Keratinocyte (primary cell): ENCODE results near the gene CCDC70. TPM values are rescaled to one million over a fixed set of nuclear protein-coding genes. Genes with fewer than 3 reads are reported as not detected.

ENCODE experiments used
- DNase-seq: peaks from one replicate; pipeline ENCODE4 v3.0.0-alpha.2; 2011; ENCODE audit warnings: low read depth, missing footprints, low spot score
- FAIRE-seq: peaks from 2 replicates; lab custom pipeline; 2011; peaks lifted over from hg19 to GRCh38; lab: Jason Lieb, UNC
- H2AFZ ChIP-seq: 2 replicates; pipeline ENCODE4 v1.6.0; 2012; ENCODE audit warnings: low read length, control low read depth, inconsistent platforms; ENCODE audit not compliant: control insufficient read depth
- H3K27ac ChIP-seq: 2 replicates; pipeline ENCODE4 v1.5.1; 2011; ENCODE audit warnings: low read length; ENCODE audit not compliant: control insufficient read depth, insufficient read depth
- H3K27me3 ChIP-seq: 3 replicates; pipeline ENCODE4 v1.6.0; 2011; ENCODE audit warnings: low read length; ENCODE audit not compliant: control insufficient read depth, insufficient read depth; ENCODE audit errors: extremely low read depth
- H3K36me3 ChIP-seq, 2 experiments: 2 replicates in 1 of 2; 3 replicates in 1 of 2; pipeline ENCODE4 v1.5.1; 2011; ENCODE audit warnings: low read length in 2 of 2, mild to moderate bottlenecking in 1 of 2; ENCODE audit not compliant: control insufficient read depth in 2 of 2, insufficient read depth in 2 of 2; ENCODE audit errors: extremely low read depth in 1 of 2
- H3K4me1 ChIP-seq: 3 replicates; pipeline ENCODE4 v1.5.1; 2011; ENCODE audit warnings: low read length; ENCODE audit not compliant: control insufficient read depth, insufficient read depth; ENCODE audit errors: extremely low read depth
- H3K4me2 ChIP-seq: 3 replicates; pipeline ENCODE4 v1.6.0; 2011; ENCODE audit warnings: low read depth, low read length; ENCODE audit not compliant: control insufficient read depth, insufficient read depth; ENCODE audit errors: extremely low read depth
- H3K4me3 ChIP-seq, 3 experiments: fragments of 200-600 bp in 1 of 3; sonication (generic) in 1 of 3; 2 replicates in 2 of 3; 3 replicates in 1 of 3; pipeline ENCODE4 v1.5.1; 2011 to 2016; ENCODE audit warnings: low read length in 3 of 3, mild to moderate bottlenecking in 3 of 3, control low read depth in 2 of 3, inconsistent platforms in 1 of 3, low read depth in 1 of 3, mixed read lengths in 1 of 3, mixed run types in 1 of 3, moderate library complexity in 1 of 3; ENCODE audit not compliant: control insufficient read depth in 2 of 3, insufficient read depth in 2 of 3; ENCODE audit errors: extremely low read depth in 1 of 3
- H3K79me2 ChIP-seq: 2 replicates; pipeline ENCODE4 v1.6.0; 2012; ENCODE audit warnings: low read length; ENCODE audit not compliant: control insufficient read depth, insufficient read depth
- H3K9ac ChIP-seq: 3 replicates; pipeline ENCODE4 v1.6.0; 2011; ENCODE audit warnings: low read length; ENCODE audit not compliant: control insufficient read depth, insufficient read depth; ENCODE audit errors: extremely low read depth
- H3K9me1 ChIP-seq: 3 replicates; pipeline ENCODE4 v1.6.0; 2011; ENCODE audit warnings: low read length; ENCODE audit not compliant: control insufficient read depth, insufficient read depth; ENCODE audit errors: extremely low read depth
- H3K9me3 ChIP-seq: 2 replicates; pipeline ENCODE4 v1.5.1; 2012; ENCODE audit warnings: low read depth, low read length; ENCODE audit not compliant: control insufficient read depth
- H4K20me1 ChIP-seq: 3 replicates; pipeline ENCODE4 v1.6.0; 2011; ENCODE audit warnings: low read length; ENCODE audit not compliant: control insufficient read depth, insufficient read depth; ENCODE audit errors: extremely low read depth
- CTCF ChIP-seq, 3 experiments: IDR thresholded peaks in 1 of 3; conservative IDR thresholded peaks in 1 of 3; optimal IDR thresholded peaks in 1 of 3; 2 replicates in 2 of 3; 3 replicates in 1 of 3; pipeline versions ENCODE3 to v1.5.1; 2011; ENCODE audit warnings: low read length in 3 of 3, mild to moderate bottlenecking in 3 of 3, moderate library complexity in 2 of 3, control low read depth in 1 of 3, inconsistent platforms in 1 of 3; ENCODE audit not compliant: insufficient read depth in 2 of 3; ENCODE audit errors: extremely low read depth in 1 of 3
- EZH2 ChIP-seq: IDR thresholded peaks from one replicate; pipeline ENCODE4 v1.6.1; 2012; ENCODE audit warnings: inconsistent platforms, mild to moderate bottlenecking, low read length, moderate library complexity
- dilution Hi-C: fragments of 300-500 bp; cut with MboI; formaldehyde crosslinking; loops from one replicate; pipeline ENCODE4 v1.7.0; 2020; ENCODE audit warnings: low sequenced_read_pairs; ENCODE audit not compliant: extremely low pct_ligation_motif_present
- polyA plus RNA-seq, 5 experiments: library from polyadenylated mRNA; depleted of rRNA in 3 of 5; stranded (reverse) in 3 of 5; stranded (forward) in 1 of 5; unstranded in 1 of 5; fragments of >200 nt; gene quantifications; 1 replicate in 1 of 5; 2 replicates in 3 of 5; 3 replicates in 1 of 5; pipeline versions ENCODE4 v1.2.1 to v1.2.3, GENCODE V29; 2011 to 2012; ENCODE audit warnings: missing spikeins in 2 of 5, low read depth in 1 of 5, low replicate concordance in 1 of 5

The CCDC70 gene
- polyA plus RNA-seq, 1 donor (not counting 4 experiments of a cell fraction or from before 2014, with no cell fraction given): not detected

- Histone ChIP-seq H3K27ac (no peak overlapping the region), H3K9me3 (no peaks in the 10 kb centered on the region), H4K20me1 (no peaks in the 10 kb centered on the region), H3K36me3 (no peaks in the 10 kb centered on the region), H3K4me1 (no peaks in the 10 kb centered on the region), H3K79me2 (no peaks in the 10 kb centered on the region), H3K4me2 (no peak overlapping the region), H3K9ac (no peak overlapping the region), H2AFZ (no peak overlapping the region), H3K27me3 (peaks cover 10% of the 10 kb centered on the region), H3K4me3 (no peak overlapping the region), H3K9me1 (no peaks in the 10 kb centered on the region)
- TF ChIP-seq EZH2 (no peak), CTCF (optimal IDR thresholded peaks at IDR 0.05 in 1 of 3, IDR thresholded peaks at IDR 0.05 in 1 of 3, conservative IDR thresholded peaks at IDR 0.05 in 1 of 3; ENCODE audit: extremely low read depth in 1 of 3, insufficient read depth in 2 of 3, low read length in 3 of 3) (no peak)
- no peak for DNase-seq
- dilution Hi-C loops: no loop called here
- no peak for FAIRE-seq
Measured at GRCh38 chr13:51869916-51870315, 8.1 kb downstream of the CCDC70 start.

GRCh38 chr13:51870616-51871015 lies 8.8 kb downstream of the CCDC70 start:
- TF ChIP-seq CTCF (optimal IDR thresholded peaks at IDR 0.05 in 1 of 3, IDR thresholded peaks at IDR 0.05 in 1 of 3, conservative IDR thresholded peaks at IDR 0.05 in 1 of 3; ENCODE audit: extremely low read depth in 1 of 3, insufficient read depth in 2 of 3, low read length in 3 of 3): no peak
- TF ChIP-seq EZH2: no peak
- H3K9me1 ChIP-seq: no peaks in the 10 kb centered on the region
- H4K20me1 ChIP-seq: no peaks in the 10 kb centered on the region

More at GRCh38 chr13:51870616-51871015, 8.8 kb downstream of the CCDC70 start:
- dilution Hi-C loops: no loop called here
- H3K36me3 ChIP-seq: no peaks in the 10 kb centered on the region
- DNase-seq: no peak
- no peak overlapping the region for H3K4me3 ChIP-seq
- H3K27ac ChIP-seq: no peak overlapping the region
- H2AFZ ChIP-seq: no peak overlapping the region
- no peaks in the 10 kb centered on the region for H3K9me3 ChIP-seq
- H3K27me3 ChIP-seq: peaks cover 15% of the 10 kb centered on the region
- no peak overlapping the region for H3K9ac ChIP-seq
- no peak overlapping the region for H3K4me2 ChIP-seq
- H3K79me2 ChIP-seq: no peaks in the 10 kb centered on the region
- FAIRE-seq: no peak
- H3K4me1 ChIP-seq: no peaks in the 10 kb centered on the region
